HG03280 (cell line): Measurements from ENCODE around the gene CMSS1.

ENCODE experiments used
- ATAC-seq: cut with Tn5 transposase; IDR thresholded peaks from one replicate; pipeline ENCODE4 v1.9.1; 2021; ENCODE audit warnings: mild to moderate bottlenecking, moderate library complexity; ENCODE audit not compliant: unreplicated experiment

The CMSS1 gene

DNA sequence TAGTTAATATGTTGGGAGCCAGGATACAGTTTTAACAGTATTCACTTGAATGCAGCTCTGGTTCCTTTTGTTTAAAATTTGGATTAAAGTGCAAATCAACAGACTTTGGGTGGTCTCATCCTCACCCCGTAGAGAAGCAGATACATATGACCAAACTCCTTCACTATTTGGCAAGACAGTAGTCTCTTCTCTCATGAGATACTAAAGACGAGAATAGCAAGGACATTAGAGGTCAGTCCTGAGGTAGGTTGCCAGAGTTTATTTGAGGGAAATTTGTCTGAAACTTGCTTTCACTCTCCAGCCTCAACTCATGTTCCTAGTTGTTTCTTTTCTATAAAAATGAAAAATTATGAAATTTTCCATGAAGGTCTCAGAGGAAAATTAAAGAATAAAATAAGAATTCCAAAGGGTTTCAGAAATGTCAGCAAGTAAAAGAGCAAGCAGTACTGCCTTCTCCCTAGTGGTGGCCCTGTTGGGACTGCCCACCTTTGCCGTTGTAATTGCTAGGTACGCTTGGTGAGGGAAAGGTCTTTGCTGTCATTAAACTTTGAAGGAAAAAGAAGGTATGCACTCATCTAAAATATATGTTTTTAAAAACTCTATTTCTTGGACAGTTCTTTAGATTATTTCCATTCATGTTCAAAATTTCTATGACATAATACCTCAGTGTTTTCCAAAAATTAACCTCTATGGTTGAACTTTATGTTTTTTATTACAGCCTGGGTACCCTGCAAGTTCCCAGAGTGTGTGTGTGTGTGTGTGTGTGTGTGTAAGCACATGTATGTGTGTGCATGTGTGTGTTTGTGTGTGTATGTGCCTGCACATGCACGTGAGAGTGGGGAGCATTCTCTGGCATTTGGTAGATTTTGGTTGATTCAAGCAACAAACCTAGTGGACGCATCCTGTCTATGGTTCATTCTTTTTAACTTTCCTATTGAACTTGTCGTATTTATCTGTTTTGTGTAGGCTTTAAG is 111.4 kb downstream of the CMSS1 start:
- ATAC-seq: no peak

GRCh38 chr3:99929745-99930139 is 112.1 kb downstream of the CMSS1 start:
- no peak for ATAC-seq

- ATAC-seq: no peak
Measured at GRCh38 chr3:99931059-99931458, 113.4 kb downstream of the CMSS1 start.

- ATAC-seq: no peak
Measured at GRCh38 chr3:99933971-99934750, 116.5 kb downstream of the CMSS1 start.

DNA sequence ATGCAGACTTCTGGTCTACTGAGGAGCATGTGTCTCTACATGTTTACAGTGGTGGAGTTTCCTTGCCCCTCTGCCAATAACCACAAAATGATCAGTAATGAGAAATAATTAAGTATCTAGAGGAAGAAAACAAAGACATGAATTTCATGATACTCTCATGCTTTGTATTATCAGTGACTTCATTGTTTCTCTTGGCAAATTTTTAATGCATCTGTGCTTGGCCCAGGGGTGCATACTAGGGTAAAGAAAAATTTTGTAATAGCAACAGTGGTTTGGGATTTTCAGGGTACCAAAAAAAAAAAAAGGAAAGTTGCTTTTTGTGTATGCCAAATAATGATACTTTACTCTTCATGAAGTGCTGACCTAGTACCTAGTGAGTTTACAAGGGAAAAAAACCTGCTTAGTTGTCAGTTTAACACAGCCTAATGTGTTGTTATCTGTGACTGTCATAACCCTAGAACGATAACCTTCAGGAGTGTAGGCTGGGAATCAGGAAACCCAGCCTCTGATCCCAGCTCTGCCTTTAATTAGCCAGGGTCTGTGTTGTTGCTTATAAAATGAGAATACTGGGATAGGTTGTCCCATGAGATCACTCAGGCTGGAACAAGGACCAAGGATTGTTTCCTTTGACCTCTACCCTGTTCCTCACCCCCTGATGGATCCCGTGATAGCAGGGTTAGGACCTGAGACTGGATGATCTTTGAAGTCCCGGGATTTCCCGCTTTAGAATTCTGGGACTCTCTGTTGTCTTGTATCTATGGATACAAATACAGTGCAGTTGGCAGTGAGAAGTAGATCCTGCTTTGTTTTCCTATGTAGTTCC is 117.5 kb downstream of the CMSS1 start:
- ATAC-seq: no peak

GRCh38 chr3:99938270-99938911 is 120.7 kb downstream of the CMSS1 start:
- ATAC-seq: no peak

DNA sequence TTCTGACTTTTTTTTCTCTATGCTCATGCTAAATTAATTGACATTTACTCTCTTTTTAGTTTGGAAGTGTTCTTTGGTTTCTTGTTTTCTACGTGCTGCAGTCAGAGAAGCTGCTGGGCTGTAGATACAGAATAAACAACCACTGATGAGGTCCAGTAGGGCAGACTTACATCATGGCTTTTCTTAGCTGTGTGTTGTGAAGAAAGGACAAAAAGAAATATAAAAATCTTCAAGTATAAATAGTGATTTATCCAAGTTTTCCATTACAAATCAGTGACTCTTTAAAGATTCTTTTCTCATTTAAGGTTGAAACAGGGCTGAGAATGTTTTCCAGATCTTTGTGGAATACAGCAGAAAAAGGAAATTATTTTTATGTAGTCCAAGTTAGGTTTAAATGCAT is 122.2 kb downstream of the CMSS1 start:
- no peak for ATAC-seq

- no peak for ATAC-seq
Measured at GRCh38 chr3:99940350-99940749, 122.7 kb downstream of the CMSS1 start.

- ATAC-seq: no peak
Measured at GRCh38 chr3:99941211-99941610, 123.5 kb downstream of the CMSS1 start.

GRCh38 chr3:99943931-99944761 is 126.5 kb downstream of the CMSS1 start:
- ATAC-seq: no peak

DNA sequence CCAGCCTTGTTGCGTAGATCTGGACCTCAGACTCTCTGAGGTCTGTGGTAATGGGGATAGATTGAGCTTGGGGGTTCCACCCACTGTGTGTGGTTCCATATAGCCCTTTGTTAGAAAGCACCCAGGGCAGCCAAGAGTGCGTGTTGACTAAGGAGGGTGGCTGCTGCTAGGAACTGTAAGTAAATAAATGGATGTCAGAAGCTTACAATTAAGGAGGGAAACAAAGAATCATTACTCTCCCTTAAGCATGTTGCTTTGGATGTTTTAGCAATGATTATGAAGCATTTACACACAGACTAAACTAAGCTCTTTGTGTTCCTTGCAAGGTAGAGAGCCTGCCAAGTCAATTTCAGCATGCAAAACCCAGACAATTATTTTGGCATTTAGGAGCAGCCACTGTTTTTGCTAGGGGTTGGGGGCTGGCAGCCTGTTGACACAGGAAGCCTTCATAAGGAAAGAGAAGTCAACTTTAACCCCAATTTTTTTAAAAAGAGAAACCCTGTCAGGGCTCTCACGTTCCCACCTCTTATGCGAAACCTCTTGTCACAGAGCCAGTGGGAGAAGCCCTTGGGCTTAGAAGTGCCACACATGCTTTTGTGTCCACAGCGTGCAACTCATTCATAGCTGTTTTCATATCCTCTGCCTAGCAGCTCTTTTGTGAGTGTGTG is 127.8 kb downstream of the CMSS1 start:
- ATAC-seq: no peak

GRCh38 chr3:99947356-99947755 is 129.7 kb downstream of the CMSS1 start:
- no peak for ATAC-seq

DNA sequence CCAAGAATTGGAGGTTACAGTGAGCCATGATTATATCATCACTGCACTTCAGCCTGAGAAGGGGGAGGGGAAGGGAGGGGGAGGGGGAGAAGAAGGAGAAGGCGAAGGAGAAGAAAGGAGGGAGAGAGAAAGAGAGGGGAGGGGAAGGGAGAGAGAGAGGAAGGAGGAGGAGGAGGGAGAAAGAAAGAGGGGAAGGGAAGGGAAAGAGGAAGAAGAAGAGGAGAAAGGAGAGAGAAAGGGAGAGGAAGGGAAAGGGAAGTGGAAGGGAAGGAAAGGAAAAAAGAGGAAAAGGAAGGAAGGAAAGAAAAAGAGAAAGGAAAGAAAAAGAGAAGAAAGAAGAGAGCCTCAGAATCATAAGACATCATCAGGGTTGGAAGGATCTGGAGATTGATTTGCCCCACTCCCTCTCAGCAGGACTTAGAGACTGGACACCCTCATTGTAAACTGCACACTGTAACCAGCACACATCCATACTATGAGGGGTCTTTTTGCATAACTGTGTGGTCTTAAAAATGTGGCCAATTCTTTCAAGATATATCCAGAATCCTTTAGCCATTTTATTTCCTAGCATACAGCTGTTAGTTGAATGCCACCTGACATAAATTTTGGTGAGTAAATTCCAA is 130.9 kb downstream of the CMSS1 start:
- no peak for ATAC-seq

GRCh38 chr3:99949956-99950670 is 132.5 kb downstream of the CMSS1 start:
- no peak for ATAC-seq

DNA sequence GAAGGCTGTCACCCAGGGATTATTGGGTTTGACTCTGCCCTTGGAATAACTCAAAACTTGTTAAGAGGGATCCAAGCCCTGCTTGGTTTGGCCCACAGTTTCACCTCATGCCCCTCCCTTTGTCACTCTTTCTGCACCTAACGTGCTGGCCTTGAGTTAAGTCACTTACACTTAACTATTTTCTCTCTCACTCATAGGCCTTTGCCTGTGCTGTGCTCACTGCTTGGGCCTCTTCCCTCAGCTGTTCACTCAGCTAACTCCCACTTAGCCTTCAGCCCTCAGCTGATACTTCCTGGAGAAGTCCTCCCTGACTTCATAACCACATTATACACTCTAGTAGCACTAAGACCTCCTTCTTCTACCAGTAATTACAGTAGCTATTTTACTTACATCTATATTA is 133.3 kb downstream of the CMSS1 start:
- no peak for ATAC-seq

DNA sequence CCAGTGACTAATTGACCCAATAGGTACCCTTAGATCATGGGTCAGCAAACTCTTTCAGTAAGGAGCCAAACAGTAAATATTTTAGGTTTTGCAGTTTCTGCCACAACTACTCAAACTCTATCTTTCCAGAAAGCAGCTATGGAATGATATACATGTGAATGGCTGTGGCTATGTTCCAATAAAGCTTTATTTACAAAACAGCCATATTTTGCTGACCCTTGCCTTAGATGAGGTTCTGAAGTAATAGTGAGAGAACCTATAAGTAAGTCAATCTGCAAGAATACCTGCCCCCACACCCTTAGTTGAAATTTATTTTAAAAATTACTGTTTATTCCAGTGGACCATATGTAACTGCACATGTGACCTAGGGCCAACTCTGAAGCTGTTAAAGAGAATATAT is 134.0 kb downstream of the CMSS1 start:
- ATAC-seq: no peak

GRCh38 chr3:99952306-99952705 is 134.6 kb downstream of the CMSS1 start:
- ATAC-seq: no peak

DNA sequence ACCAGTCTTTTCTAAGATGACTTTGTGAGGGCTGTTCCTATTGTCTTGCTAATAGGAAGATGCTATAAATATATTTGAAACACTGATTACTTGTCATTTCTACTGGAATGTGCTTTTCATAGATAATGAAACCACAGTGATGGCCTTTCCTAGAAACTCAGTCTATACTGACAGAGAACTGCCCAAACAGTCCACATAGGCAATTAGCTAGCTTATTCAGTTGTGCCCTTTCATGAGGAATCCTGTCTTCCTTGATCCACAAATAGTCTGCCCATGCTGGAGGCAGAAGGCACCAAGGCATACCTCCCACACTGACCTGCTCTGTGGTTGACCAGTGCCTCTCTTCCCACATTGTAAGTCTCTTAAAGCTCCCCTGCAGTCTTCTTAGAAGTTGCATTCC is 135.9 kb downstream of the CMSS1 start:
- no peak for ATAC-seq
